Prostate gland (tissue), 2 donors: ENCODE data around the gene UGT1A3.

Source experiments
- POLR2A ChIP-seq: fragments of 450-650 bp; IDR thresholded peaks from one replicate; pipeline ENCODE4 v1.6.1; 2016; ENCODE audit warnings: antibody characterized with exemption, mild to moderate bottlenecking
- POLR2AphosphoS5 ChIP-seq: sonication (generic); formaldehyde crosslinking; IDR thresholded peaks from one replicate; pipeline ENCODE4 v1.6.1; 2017; ENCODE audit warnings: antibody characterized with exemption
- TF ChIP-seq, protein P1 (sequence below), 4 experiments: fragments of 200-600 bp in 2 of 4; fragments of 450-650 bp in 2 of 4; sonication (generic) in 2 of 4; IDR thresholded peaks; 1 replicate in 3 of 4; 2 replicates in 1 of 4; pipeline ENCODE4 v1.5.1; 2016 to 2019; ENCODE audit warnings: antibody characterized with exemption in 4 of 4, mild to moderate bottlenecking in 2 of 4, moderate library complexity in 2 of 4

DNA sequence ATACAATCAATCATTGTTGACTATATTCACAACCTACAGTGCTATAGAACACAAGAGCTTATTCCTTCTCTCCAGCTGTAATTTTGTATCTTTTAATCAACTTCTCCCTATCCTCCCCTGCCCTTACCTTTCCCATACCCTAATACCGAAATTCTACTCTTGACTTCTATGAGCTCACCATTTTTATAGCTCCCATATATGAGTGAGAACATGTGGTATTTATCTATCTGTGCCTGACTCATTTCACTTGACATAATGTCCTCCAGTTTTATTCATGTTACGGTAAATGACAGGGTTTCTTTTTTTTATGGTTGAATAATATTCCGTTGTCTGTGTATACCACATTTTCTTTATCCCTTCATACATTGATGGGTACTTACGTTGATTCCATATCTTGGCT lies 51.9 kb downstream of the UGT1A3 start:
- TF ChIP-seq, protein P1, sequence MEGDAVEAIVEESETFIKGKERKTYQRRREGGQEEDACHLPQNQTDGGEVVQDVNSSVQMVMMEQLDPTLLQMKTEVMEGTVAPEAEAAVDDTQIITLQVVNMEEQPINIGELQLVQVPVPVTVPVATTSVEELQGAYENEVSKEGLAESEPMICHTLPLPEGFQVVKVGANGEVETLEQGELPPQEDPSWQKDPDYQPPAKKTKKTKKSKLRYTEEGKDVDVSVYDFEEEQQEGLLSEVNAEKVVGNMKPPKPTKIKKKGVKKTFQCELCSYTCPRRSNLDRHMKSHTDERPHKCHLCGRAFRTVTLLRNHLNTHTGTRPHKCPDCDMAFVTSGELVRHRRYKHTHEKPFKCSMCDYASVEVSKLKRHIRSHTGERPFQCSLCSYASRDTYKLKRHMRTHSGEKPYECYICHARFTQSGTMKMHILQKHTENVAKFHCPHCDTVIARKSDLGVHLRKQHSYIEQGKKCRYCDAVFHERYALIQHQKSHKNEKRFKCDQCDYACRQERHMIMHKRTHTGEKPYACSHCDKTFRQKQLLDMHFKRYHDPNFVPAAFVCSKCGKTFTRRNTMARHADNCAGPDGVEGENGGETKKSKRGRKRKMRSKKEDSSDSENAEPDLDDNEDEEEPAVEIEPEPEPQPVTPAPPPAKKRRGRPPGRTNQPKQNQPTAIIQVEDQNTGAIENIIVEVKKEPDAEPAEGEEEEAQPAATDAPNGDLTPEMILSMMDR (IDR thresholded peaks at IDR 0.05): no peak
- TF ChIP-seq POLR2A (no peak), POLR2AphosphoS5 (no peak)
